Medulla oblongata (tissue), 1 donor: ENCODE data around the gene MITF.

Source experiments
- DNase-seq: peaks from one replicate; pipeline ENCODE4 v3.0.0-alpha.2; 2015; ENCODE audit errors: extremely low spot score

MITF gene

GRCh38 chr3:69838217-69838616 lies 99.0 kb downstream of the MITF start:
- DNase-seq: no peak

- DNase-seq: no peak
These were observed 99.6 kb downstream of the MITF start for GRCh38 chr3:69838696-69839515.

DNA sequence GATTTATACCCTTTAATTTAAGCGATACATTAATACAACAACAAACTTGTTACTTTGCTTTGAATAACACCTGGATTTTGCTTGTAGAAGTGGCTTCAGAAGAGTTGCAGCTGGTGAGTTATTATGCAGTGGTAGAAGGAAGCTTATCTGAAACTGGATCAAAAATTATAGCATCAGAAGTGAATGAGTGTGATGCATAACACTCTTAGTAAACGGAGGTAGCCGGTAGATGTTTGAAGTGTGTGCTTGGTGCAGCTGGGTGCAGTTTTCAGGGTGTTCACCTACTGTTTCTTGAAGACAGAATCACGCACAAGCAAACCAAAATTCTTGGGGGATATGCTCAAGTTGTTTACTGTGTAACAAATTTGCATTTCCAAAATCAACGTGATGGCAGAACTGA lies 103.1 kb downstream of the MITF start:
- no peak for DNase-seq

DNA sequence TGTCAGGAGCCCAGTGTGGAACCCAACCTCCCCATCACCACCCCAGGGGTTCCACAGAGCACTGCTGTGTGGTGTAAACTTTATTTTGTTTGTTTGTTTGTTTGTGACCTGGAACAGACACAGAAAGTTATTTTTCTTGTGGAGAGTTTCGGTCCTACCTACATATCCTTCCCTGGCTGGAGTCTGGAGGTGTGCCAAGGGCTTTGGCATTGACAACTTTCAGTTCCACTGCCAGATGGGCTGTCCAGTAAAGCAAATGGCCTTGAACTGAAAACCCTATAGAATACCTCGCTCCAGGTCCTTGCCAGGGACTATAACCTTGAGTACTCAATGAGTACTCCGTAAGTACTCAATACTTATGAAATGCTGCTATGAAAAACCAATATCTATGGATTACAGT lies 103.5 kb downstream of the MITF start:
- DNase-seq: no peak

DNA sequence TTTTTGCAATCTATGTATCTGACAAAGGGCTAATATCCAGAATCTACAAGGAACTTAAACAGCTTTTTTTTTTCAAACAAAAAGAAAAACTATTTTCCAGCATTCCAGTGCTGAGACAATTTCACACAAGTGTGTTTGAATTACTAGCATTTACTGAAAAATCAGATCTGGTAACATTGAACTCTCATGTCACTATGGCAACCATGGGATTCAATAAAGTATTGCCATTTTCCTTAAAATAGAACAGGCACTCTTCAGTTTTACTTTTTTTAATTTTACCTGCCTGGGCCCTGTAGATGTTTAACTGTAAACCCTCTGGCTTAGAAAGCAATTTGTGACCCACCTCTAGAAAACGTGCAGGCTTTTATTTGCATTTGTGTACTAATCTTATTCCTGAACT lies 105.4 kb downstream of the MITF start:
- no peak for DNase-seq

DNA sequence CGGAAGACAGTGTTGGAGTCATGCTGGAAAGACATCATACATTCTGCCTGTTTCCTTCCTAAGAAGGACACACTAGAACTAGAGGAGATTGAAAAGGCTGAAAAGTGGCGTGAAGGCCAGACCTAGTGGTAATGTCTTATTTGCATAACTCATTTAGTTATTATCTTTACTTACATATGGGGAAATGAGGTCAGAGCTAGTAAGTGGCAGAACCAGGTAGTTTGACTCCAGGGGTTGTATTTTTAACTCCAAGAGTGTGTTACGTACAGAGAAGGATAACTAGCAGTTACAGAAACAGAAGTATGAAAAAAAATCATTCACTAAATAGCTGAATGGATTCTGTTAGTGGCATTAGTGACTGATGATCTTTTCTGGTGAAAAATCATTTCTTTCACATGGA lies 108.0 kb downstream of the MITF start:
- DNase-seq: no peak

DNA sequence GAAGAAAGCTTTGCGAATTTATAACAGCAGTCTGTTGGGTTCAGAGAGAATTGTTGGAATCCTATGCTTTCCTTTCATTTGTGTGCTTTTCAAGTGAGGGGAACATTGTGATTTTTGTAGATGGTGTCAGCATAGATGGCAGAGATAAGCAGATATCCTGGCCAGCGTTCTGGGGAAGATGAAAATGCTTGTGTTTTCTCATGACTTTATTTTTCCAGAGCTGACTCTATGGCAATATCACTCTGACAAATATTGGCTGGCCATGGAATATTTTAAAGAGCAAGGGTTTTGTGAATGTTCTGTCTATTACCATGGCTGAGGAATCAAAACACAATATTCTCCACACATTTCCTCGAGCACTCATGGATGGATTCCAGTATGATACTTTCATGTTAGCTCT lies 108.8 kb downstream of the MITF start:
- no peak for DNase-seq

- DNase-seq: no peak
These were observed 111.6 kb downstream of the MITF start for GRCh38 chr3:69850849-69851248.

GRCh38 chr3:69853027-69853426 lies 113.8 kb downstream of the MITF start:
- no peak for DNase-seq

DNA sequence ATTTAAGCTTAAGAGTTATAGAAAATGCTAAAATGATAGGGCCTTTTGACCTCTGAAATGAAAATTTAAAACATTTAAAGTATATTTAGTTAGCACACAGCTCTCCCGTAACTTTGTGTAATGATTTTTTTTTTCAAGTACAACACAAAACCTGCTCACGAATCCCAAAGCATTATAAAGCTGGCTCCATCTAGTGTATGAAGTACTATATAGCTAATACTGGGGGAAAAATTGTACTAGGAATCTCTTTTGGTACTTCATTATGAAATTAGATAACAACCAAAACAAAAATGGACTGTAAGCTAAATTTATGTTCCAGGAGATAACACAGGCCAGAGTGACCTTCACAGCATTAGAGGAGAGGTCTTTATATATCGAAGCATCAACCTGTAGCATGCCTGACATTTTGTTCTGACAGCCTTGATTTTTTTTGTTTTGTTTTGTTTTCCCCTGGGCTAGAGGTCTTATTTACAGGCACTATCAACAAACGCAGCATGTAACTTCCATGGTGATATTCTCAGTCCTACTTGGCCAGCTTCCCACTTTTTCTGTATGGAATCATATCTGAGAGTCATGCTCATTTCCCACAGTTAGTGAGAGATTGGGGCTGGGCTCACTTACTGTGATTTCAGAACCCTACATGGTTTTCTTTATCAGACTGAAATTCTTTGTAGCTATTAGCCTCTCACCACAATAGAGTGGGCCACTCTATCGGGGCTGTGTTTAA lies 116.3 kb downstream of the MITF start:
- peak; percentile 76 for DNase-seq

GRCh38 chr3:69856965-69857705 lies 117.9 kb downstream of the MITF start:
- DNase-seq: no peak

DNA sequence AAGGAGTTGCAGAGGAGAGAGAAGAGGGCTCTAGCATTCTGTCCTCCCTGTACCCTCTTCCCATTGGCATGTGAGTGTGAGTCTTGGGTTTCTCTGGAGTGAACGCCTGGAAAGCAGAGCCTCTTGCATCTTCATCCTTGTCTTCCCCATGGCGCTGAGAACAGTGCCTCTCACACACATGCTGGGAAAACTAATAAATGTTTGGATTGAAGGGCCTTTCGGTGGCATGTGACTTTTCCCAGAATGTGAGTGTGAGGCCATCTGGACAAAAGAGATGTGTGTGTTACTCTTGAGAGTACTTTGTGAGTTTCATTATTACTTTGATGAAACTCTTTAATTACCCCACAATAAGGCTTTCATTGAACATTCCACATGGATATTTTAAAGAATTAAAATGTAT lies 122.3 kb downstream of the MITF start:
- DNase-seq: no peak

- DNase-seq: no peak
These were observed 124.9 kb downstream of the MITF start for GRCh38 chr3:69864141-69864540.

DNA sequence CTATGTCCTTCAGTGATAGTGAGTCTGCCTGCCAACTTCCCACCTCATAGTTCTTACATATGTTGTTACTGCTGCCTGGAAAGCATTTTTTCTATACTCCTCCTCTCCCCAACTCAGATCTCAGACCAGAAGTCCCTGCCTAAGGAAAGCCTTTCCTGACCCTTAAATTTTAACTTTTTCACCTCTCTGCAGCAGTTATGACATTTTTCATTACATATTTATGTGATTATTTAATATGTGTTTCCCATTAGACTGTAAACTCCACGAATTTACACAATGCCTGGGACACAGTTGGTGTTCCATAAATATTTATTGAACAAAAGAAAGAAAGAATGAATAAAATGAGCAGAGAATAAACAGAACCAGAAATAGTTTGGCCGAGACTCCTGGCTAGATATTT lies 125.5 kb downstream of the MITF start:
- no peak for DNase-seq

DNA sequence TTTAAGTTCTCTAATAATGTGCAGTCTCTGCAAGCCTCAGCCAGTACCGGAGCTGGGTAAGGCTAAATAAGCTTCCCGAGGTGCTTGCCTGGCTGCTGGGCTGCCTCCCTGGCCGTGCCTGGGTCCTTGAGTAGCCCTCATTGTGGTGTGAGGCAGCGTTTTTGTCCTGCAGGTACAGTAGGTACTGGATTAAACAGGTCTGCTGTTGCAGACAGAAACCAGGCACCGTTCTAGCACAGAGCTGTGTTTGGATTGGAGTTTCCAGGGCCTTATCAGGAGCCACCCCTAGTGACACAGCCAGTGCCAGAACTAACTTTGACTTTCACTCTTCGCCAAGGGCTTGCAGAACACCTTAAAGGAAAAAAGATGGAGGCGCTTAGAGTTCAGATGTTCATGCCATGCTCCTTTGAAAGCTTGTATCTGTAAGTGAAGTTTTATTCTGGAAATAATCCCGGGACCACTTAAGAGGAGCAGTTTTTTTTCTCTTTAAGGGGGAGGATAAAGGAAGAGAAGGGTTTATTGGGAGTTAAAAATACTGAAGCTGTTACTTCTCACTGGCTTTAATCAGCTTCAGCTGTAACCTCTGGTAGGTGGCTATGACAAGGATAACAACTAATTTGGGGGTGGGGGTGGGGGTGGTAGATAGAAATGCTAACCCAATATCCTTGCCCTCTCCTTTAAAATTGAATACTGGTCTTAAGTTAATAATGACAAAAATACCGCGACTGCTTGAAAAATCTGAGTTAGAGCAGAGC lies 126.8 kb downstream of the MITF start:
- DNase-seq: no peak

DNA sequence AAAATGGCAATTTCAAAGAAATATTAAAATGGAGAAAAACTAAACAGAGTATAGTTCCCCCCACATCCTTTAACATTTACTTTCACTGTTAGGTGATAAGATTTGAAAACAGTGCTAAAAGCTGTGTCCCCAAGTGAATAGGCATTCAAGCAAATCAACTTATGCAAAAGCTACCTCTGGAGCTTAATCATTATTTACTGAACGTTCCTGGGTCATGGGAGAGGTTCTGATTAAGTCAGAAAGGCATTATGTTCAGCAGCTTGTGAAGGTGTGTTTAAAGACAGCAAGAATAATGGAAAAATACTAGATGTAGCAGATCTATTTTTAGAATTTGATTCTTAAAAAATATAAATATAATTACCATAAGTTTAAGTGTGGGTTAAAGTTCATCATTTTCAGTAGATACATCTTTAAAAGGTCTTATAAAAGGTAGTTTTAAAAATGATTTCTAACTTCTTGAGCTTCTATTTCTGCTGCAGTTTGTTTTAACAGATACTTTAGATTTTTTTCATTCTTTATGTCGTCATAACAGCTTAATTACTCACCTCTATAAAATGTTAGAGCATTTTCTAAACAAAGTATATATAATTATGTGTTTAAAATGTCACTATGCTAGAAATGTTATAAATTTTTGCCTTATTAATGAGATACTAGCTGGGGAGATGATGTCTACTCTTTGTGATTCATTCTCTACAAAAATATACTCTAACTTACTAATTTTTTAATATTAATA lies 127.9 kb downstream of the MITF start:
- no peak for DNase-seq

DNA sequence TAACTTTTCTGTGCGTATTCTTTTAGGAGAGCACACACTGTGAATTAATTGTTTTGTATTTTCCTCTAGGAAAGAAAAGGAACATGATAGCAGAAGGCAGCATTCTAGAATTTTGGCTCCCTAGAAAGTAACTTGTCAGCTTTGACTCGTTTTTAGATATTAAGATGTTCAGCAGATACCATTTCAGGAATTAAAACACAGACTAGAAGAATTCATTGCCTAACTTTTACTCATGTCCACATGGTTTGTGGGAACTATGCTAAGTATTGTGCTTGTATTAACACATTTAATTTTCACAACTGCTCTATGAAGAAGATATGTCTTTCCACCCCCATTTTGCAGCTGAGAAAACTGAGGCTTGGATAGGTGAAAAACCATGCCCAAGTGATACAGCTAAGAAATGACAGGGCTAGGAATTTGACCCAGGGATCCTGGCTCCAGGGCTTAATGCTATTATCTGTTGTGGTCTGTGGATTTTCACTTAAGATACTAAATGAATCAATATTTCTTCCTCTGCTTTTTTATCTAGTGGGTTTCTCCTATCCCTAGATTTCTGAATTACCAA lies 128.8 kb downstream of the MITF start:
- no peak for DNase-seq

DNA sequence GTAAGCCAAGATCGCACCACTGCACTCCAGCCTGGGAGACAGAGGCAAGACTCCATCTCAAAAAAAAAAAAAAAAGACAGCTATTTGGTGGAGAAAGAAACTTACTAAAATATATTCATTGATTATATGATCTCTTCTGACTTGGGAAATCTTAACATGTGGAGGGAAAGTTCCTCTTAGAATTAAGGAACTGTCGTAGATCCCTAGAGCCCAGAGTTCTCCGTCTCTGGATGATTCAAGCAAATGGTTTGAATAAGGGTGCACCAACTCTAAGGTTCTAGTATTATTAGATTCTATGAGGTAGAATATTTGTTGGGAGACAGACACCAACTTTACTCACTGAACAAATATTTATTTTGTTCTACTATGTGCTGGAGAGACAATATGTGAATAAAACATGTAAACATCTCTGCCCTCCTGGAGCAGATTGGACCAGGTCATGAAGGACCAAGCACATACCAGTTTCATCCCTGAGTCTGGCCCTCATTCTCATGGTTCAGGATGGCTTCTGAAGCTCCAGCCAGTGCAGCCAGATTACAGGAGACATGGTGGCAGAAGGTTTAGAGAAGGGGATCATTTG lies 129.7 kb downstream of the MITF start:
- no peak for DNase-seq

DNA sequence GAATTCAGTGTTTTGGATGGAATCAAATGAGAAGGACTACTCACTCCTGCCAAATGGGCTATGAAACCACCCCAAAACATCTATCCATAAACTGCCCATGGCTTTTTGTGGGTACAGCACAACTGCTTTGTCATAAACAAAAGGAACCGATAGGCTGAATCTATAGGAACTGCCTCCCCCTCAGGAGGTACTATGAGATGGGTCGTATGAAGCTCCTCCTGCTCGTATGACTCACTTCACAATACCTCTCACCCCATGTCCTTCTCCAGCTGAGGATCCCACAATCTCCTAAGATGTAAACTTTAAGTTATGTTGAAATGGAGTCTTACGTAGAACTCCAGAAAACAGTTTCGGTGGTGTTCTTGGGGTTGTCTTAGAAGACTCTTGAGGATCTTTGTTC lies 130.4 kb downstream of the MITF start:
- no peak for DNase-seq

GRCh38 chr3:69871251-69871650 lies 132.0 kb downstream of the MITF start:
- DNase-seq: no peak

- DNase-seq: no peak
These were observed 132.6 kb downstream of the MITF start for GRCh38 chr3:69871868-69872267.
